Occipital lobe (tissue), 2 donors: ENCODE results near the gene TMEM132D. TPM values are rescaled to one million over a fixed set of nuclear protein-coding genes. Genes with fewer than 3 reads are reported as not detected.
"Not testable (repeated sequence)": the region's sequence is repeated elsewhere in the genome, so short reads cannot be mapped to it uniquely, and the experiment has no call there.

Experiments
- DNase-seq: peaks from one replicate; lab custom pipeline; 2025; lab: John Stamatoyannopoulos, UW
- total RNA-seq: library from RNA; depleted of rRNA; stranded (reverse); fragments of >200 nt; gene quantifications from one replicate; pipeline ENCODE4 v1.2.3, GENCODE V29; 2014

Gene TMEM132D
- total RNA-seq, 1 donor from 2014 or later = 4.4 TPM

GRCh38 chr12:129245769-129246168 is 658.1 kb downstream of the TMEM132D start:
- DNase-seq = no peak

DNA sequence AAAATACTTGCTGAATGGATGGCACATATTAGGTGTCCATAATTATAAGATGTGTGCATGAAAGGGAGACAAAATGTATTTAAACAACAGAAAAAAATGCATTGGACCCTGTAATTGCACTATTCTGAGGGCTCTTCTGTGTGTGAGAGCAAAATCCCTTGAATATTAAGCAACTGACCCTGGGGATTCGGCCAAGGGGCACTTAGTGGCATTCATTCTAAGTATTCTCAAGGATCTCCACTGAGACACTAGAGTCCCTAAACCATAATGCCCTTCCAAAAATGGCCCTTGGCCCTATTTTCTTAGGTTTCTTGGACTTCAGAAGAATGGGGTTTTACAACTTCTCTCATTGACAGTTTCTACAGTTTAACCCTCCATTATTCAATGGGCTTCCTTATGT is 662.0 kb downstream of the TMEM132D start:
- no peak for DNase-seq

- DNase-seq = no peak
Observed at GRCh38 chr12:129237881-129238280, 665.9 kb downstream of the TMEM132D start.

DNA sequence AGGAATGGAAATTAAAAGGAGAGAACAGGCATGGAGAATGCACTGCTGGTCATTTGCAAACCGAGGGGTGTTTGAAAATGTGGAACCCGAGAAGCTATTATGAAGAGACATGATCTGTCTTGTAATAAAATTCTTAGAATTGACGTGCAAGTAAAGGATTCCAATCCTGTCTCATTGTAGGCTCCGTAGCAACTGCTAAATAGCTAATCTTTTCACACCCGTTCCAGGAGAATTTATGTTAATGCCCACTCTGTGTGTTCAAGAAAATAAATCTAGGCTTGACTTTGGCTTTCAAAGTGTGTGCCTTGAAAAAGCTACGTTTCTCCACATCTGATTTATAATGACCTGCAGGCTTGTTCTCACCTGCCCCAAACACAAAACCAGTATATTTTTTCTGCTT is 669.6 kb downstream of the TMEM132D start:
- no peak for DNase-seq

GRCh38 chr12:129231491-129231890 is 672.3 kb downstream of the TMEM132D start:
- no peak for DNase-seq

DNA sequence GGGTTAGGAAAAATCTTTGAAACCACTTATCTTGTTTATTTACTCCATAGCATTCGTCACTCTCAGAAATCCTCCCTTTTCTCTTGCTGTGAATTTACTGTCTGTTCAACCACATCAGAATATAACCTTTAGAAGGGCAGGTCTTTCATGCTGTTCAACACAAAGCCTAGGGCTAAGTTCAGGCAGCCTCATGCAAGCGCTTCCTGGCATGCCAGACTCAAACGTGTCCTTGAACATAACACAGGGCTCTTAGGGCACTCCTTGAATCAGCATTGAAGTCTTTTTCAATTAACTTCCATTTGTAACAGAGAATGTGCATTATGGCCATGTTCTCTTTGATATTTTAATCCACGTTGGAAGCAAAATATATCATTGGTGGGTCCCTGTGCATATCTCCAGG is 672.8 kb downstream of the TMEM132D start:
- no peak for DNase-seq

- no peak for DNase-seq
Observed at GRCh38 chr12:129226851-129227250, 677.0 kb downstream of the TMEM132D start.

DNA sequence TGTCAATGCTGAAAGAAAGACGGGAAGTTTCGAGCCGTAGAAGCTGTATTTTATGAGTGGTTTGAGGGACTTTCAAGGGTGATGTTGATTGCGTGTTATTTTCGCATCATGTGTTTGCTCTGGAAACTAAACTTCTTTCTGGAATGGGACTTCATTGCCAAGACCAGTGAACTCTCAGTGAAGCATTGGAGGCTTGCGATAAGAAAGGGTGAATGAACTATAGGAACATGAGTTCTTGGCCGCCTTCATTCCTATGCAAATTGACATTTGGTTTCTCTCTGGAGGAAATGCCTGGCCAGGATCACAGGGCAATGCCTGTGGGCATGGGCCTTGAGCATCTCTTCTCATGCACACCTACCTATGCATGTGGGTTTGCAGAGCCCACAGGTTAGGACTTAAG is 677.8 kb downstream of the TMEM132D start:
- DNase-seq = no peak

- no peak for DNase-seq
Observed at GRCh38 chr12:129215556-129215955, 688.3 kb downstream of the TMEM132D start.

DNA sequence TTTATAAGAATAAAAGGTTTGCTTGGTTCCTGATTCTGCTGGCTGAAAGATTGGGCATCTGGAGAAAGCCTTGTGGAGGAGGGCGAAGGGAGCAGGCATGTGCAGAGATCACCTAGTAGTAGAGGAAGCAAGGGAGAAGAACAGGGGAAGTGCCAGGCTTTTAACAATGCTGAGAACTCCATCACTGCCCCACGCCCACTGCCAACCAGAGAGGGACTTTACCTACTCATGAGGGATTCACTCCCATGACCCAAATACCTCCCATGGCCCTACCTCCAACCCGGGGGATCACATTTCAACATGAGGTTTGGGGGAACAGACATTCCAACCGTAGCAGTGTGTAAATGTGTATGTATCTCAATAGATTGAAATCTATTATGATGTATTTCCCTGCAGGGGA is 690.3 kb downstream of the TMEM132D start:
- DNase-seq = no peak

- DNase-seq = no peak
Observed at GRCh38 chr12:129211862-129212630, 691.8 kb downstream of the TMEM132D start.

DNA sequence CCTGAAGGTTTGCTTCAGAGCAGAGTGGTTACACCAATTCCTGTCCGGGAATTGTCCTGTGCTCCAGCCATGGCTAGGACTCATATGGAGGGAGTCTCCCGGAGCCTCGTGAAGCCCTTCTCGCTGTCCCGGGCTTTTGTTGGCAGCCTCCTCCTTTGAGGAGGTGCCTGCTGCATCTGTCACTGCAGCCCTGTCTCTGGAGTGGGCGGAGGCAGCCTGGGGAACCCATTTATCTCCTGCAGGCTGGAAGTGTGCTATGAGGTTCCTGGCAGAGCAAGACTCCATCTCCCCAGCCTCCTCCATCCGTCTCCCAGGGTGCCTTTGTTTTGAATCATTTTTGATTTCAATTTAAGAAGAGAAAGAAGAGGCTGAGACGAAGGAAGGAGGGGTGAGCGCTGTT is 695.3 kb downstream of the TMEM132D start:
- peak; percentile 62 for DNase-seq

- no peak for DNase-seq
Observed at GRCh38 chr12:129207084-129207483, 696.7 kb downstream of the TMEM132D start.

DNA sequence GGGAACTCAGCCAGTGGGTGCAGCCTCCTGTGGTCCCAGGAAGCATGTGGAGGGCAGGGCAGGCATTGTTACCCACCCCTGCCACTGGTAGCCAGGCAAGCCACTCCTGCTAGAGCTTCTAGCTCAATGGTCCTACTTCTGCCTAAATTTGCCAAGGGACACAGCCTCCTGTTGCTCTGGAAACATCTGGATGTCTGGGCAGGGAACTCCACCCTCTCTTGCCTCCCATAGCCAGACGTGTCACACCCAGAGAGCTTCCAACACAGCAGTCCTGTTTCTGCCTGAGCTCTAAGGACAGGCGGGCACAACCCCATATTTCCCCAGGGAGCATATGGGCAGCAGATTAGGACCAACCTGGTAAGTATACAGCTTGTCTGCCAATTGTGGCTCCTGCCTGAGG is 700.4 kb downstream of the TMEM132D start:
- DNase-seq = no peak

DNA sequence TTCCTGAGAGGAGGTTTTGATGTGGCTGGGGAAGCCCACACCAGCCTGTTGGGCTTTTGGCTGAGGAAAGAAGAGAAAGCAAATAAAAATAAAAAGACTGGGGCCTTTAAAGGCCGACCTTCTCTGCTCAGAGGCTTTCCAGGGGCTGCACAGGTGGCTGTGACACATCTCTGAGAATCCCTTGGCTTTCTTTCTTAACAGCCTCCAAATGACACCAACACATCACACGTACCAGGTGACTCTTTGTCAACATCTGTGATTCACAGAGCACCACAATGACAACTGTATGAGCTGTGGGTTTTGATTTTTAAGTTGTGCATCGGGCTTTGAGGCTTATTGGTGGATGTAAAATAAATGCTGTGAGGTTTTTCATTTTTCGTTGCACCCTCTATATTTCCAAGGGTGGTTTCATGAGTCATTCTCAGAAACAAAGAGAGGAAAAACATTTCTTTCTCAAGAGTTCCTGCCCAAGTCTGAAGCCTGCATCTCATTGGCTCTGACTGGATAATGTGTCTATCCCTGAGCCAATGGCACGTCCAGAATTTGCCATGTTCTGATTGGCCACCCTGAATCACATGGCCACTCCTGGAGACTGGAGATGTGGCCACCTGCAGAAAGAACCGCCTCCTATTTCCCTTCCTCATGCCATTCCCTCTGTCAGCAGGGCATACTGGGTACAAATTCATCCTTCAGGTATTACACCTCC is 701.6 kb downstream of the TMEM132D start:
- DNase-seq = peak; percentile 5

GRCh38 chr12:129201029-129201428 is 702.8 kb downstream of the TMEM132D start:
- DNase-seq = no peak

DNA sequence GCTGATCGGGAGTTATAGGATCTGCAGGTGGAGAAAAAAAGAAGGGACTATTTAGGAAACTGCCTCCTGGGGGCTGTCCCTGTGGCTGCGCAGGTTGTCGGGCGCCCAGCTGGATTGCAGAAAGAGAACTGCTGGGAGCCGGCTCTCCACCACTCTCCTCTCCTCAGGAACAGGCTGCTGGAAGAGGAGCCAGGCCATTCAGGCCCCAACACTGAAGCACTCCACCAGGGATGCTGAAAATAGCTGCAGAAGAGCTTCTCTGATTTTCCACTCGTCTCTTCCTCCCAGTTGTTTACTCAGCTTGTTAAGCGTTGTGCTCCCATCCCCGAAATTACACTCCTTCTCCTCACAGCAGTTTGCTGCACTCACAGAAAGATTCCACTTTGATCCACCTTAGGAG is 703.2 kb downstream of the TMEM132D start:
- no peak for DNase-seq

DNA sequence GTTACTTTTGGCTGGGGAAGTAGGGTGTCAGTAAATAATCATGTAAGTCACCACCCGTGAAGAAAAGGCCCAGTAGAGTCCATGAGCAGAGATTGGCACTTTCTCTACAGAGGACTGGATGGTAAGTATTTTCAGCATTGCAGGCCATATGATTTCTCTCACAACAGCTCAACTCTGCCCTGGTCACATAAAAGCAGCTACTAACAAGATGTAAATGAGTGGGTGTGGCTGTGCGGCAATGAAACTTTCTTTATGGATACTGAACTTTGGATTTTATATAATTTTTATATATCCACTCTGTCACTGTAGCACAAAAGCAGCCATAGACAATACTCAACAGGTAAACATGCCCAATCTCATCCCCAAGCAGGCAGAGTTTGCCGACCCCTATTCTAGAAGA is 706.9 kb downstream of the TMEM132D start:
- no peak for DNase-seq

DNA sequence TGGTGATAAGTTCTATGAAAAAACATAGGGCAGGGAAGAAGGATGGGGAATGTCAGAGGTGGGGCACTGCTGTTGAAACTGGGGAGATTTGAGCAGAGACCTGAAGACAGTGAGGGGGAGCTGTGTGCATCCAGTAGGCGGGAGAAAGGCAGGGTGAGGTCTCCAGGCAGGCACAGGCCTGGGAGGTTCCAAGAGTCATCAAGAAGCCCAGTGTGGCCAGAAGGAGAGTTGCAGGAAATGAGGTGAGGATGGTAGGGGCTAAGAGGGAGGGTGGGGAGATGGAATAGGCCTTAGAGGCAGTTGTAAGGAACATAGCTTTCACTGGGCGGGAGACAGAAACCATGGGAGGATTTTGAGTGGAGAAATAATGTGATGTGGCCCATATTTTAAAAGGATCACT is 708.7 kb downstream of the TMEM132D start:
- no peak for DNase-seq

DNA sequence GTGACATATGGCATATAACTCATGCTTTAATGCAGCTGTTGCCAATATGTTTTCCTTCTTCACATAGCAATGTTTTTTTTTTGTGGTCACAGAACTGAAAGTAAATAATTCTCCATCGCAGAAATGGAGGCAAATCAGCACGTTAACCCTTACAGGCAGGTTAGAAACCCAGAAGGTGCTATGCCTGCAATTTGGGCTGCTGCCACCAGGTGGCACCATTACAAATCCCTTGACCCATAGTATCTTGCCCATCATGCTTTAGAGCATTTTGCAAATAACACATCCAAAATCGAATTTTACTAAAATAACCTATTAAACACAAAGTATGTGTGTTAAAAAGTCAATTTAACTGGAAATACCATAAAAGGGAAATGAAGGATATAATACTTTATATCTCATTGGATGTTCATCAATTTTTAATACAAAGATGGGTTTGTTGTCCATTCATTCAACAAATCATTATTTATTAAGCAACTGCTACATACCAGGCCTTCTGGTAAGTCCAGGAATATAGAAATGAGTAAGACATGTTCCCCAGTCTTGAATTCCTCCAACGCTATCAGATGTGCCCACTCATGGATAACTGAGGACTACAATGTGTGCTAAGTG is 710.5 kb downstream of the TMEM132D start:
- no peak for DNase-seq

DNA sequence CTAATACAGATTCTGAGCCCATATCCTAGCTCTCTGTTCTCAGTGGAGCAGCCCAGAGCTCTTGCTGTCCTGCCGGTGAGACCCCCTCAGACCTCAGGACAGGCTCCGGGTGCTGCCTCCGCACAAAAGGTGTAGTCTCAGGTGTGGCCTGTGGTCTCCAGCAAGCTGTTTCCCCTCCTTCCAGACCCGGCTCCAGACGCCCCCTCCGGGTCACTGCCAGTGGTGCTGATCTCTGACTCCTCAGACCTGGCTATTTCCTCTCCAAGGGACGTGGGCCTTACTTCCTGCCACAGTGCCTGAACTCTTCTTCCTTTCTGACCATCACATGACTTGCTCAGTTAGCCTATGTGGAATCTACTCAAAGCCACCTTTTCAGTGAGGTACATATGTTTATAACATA is 713.0 kb downstream of the TMEM132D start:
- DNase-seq = no peak

GRCh38 chr12:129189879-129190278 is 713.9 kb downstream of the TMEM132D start:
- not testable (repeated sequence) for DNase-seq

- no peak for DNase-seq
Observed at GRCh38 chr12:129186952-129187351, 716.9 kb downstream of the TMEM132D start.
